Superior temporal gyrus (tissue), 1 donor: Measurements from ENCODE around the gene C2CD4C.
"Not testable (repeated sequence)": the region's sequence is repeated elsewhere in the genome, so short reads cannot be mapped to it uniquely, and the experiment has no call there.

Source experiments
- DNase-seq: peaks from one replicate; pipeline ENCODE4 v3.0.0-alpha.2; 2016; ENCODE audit errors: extremely low spot score

C2CD4C gene

DNA sequence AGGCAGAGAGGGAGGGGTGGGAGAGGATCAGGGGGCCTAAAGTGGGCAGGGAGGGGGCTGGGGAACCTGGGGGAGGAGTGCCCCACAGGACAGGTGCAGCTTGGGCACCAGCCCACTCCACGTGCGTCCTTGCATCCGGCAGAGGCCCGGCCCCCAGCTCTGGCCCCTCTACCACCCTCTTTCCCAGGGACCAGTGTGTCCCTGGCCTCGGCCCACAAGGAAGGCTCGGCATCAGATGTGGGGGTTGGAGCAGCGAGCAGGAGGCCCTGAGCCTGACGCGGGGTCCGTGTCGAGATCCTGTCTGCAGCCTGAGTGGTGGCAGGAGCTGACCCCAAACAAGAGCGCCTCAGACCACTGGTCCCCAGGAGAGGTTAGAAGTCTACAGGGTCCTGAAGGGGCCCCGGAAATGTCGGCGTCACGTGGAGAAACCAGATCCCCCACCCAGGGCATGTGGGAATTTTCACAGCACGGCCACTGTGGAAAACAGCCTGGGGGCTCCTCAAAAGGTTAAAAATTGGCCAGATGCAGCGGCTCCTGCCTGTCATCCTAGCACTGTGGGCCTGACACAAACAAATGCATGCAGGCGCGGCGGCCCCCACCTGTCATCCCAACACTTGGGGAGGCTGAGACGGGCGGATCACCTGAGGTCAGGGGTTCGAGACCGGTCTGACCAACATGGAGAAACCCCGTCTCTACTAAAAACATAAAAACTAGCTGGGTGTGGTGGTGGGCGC is 30.4 kb upstream of the C2CD4C start:
- no peak for DNase-seq

DNA sequence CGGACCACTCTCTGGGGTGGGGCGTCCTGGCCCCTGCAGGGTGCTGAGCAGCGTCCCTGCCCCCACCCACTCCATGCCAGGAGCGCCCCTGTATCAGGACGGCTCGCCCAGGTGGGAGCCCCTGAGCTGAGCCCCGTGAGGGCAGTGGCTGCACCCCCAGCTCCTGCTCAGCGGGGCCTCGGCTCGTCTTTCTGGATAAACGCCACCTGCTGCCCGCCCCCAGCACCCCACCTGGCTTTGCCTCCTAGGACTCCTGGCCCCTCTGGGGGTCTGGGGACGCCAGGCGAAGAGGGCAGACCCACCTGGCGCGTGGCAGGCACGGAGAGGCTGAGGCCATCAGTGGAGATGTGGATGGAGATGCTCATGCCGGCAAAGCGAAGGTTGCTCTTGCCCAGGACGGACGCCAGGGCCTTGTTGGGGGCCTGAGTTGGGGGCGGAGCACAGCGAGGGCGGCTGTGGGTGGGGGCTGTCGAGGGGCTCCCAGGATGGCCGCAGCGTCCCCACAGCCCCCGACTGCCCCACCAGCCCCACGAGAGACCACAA is 29.5 kb upstream of the C2CD4C start:
- DNase-seq = no peak

- DNase-seq = no peak
Observed at GRCh38 chr19:437041-437440, 28.1 kb upstream of the C2CD4C start.

- no peak for DNase-seq
Observed at GRCh38 chr19:436413-436950, 27.5 kb upstream of the C2CD4C start.

- DNase-seq = peak; percentile 35
Observed at GRCh38 chr19:435707-436412, 26.9 kb upstream of the C2CD4C start.

GRCh38 chr19:435056-435706 is 26.2 kb upstream of the C2CD4C start:
- DNase-seq = no peak

DNA sequence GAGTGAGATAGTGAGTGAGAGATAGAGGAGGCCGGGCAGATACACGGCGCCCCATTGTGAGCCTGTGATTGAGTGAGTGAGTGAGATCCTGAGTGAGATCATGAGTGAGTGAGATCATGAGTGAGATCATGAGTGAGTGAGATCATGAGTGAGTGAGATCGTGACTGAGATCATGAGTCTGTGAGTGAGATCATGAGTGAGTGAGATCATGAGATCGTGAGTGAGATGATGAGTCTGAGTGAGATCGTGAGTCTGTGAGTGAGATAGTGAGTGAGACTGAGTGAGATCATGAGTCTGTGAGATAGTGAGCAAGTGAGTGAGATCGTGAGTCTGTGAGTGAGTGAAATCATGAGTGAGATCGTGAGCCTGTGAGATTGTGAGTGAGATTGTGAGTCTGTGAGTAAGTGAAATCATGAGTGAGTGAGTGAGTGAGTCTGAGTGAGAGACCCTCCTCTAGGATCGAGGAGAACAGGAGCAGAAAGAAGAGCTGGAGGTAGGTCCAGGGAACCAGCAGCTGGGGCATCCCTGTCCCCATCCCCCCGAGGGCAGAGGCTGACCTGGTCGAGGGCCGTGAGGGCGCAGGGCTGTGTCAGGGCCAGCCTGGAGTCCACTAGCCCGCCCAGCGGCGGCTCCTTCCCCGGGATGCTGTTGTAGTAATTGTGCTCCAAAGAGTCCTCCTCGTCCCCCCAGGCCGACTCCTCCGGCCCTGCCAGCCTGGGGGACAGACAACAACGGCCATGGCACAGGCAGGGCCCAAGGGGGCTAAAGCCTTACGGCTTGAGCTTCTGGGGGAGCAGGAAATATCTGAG is 25.4 kb upstream of the C2CD4C start:
- DNase-seq = no peak

GRCh38 chr19:430701-431100 is 21.8 kb upstream of the C2CD4C start:
- no peak for DNase-seq

GRCh38 chr19:428149-428548 is 19.2 kb upstream of the C2CD4C start:
- DNase-seq = no peak

- DNase-seq = not testable (repeated sequence)
Observed at GRCh38 chr19:427675-428074, 18.7 kb upstream of the C2CD4C start.

DNA sequence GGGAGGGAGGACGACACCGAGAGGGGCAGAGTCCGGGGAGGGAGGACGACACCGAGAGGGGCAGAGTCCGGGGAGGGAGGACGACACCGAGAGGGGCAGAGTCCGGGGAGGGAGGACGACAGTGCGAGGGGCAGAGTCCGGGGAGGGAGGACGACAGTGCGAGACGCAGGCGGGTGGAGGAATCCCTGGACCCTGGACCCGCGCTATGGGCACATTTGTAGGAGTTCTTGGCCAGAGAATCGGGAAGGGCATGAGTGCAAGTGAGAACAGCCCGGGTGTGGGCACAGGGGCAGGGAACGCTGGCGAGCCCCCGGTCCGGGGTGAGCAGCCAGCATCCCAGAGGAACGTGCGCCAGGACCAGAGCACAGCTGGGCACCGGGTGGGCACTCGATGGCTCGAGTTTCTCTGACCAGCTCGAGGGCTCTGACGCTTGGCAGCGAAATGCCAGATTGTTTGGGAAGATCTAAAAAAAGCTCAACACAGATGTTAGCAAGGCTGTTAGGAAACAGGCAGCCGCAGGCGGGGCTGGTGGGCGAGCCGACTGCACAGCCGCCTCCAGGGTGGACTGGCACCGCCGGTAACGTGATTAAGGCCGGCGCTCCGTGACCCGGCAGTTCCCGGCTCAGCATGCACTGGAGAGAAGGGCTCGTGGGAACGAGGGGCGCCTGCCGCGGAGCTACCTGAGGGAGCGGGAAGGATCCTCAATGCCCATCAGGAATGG is 17.9 kb upstream of the C2CD4C start:
- DNase-seq = peak; percentile 22

DNA sequence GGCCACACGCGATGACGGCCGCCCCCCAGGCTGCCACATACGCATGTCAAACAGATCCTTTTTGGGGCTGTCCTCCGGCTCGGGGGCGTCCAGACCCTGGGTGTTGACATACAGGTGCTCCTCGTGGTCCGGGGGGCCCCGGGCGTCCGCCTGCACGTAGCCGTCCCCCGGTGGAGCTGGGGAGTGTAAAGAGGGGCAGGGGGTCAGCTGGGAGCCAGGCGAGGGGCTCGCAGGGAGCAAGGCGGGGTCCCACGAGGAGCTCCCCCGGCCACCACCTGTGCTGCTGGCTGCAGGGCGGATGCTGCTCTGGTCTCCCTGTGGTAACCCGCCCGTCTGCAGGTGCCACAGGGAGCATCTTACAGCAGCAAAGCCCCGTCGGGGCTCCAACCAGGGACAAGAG is 16.1 kb upstream of the C2CD4C start:
- DNase-seq = no peak

DNA sequence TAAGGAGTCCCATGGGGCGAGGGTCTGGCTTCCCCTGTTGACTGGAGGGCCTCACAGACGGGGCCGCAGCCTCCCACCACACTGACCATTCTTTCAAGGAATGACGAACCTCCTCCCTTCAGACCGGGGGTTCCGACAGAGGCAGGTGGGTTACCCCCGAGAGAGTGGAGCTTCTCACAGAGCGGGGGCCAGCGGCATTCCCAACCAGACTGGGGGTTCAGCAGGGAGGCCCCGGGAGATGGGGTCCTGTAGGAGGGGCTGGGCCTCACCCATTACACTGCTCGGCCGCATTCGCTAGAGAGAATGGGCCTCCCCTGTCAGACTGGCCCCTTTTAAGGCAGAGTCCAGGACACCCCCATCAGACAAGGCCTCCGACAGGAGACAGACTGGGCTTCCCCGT is 15.6 kb upstream of the C2CD4C start:
- no peak for DNase-seq

GRCh38 chr19:423691-424466 is 14.9 kb upstream of the C2CD4C start:
- DNase-seq = no peak

DNA sequence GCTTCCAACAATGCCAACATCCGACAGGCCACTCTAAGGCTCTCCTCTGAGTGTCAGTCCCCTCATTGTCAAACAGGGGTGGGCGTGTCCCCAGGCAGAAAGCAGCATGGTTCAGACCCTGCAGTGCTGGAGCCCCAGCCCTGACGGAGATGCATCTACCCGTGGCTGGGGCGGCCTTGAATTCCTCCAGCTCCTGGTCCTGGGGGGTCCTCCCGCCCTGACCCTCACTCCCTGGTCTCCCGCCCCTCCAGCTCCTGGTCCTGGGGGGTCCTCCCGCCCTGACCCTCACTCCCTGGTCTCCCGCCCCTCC is 13.9 kb upstream of the C2CD4C start:
- not testable (repeated sequence) for DNase-seq

DNA sequence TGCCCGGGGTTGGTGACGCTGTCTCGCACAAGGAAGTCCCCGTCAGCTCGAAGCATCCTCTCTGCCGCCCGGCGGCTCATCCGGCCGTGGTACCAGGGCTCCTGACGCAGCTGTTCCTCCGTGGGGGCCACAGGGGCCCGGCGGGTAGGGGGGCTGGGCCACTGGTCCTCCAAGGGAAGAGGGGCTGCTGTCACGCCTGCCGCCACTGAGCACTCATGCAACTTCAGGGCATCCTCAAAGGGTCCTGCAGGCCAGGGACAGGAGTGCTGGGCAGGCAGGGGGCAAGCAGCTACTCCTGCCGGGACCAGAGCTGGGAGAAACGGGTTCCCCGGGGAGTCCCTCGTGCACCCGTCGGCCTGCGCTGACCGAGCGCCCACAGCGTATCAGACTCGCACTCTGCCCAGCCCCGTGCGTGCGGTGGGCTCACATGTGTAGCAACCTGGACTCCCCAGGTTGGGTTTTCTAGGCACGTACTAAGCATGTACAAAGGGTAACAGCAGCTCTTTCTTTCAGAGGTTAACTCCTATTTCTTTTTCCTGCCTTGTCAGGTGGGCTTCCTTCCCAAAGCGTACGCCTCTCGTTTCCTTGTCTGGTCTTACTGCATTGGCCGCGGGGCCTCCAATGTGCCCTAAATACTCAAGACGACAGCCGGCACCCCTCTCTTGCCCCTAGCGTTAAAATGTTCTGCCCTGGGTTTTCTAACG is 13.4 kb upstream of the C2CD4C start:
- DNase-seq = no peak

DNA sequence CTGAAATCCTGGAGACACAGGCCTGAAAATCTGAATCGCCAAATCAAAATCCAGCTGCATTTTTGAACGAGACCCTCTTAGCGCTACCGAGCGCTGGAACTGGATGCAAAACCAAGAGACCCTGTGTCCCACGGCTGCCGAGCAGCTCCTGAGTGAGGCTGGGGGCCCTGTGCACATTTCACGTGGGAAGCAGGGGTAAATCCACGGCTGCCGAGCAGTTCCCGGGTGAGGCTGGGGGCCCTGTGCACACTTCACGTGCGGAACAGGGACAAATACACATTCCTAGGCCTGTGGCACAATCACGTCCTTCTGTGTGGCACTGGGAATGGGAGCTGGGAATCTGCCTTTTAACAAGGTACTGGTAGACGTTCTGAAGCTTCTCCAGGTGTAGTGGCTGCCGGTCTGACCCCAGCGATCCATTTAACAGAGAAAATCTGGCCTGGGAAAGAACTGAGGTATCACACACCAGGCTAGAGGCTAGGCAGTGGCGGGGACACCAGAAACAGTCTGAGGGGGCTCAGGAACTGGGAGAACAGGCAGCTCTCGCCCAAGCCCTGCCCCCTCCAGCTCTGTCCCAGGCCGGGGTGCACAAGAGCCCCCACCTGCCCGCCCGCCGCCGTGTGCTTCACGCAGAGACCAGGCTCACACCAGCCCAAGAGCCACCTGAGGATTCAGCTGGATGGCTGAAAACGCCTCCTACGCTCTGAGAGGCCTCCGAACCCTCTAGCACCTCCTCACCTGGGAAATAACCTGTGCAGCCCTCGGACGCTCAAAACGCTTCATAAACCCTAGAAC is 11.0 kb upstream of the C2CD4C start:
- DNase-seq = no peak

DNA sequence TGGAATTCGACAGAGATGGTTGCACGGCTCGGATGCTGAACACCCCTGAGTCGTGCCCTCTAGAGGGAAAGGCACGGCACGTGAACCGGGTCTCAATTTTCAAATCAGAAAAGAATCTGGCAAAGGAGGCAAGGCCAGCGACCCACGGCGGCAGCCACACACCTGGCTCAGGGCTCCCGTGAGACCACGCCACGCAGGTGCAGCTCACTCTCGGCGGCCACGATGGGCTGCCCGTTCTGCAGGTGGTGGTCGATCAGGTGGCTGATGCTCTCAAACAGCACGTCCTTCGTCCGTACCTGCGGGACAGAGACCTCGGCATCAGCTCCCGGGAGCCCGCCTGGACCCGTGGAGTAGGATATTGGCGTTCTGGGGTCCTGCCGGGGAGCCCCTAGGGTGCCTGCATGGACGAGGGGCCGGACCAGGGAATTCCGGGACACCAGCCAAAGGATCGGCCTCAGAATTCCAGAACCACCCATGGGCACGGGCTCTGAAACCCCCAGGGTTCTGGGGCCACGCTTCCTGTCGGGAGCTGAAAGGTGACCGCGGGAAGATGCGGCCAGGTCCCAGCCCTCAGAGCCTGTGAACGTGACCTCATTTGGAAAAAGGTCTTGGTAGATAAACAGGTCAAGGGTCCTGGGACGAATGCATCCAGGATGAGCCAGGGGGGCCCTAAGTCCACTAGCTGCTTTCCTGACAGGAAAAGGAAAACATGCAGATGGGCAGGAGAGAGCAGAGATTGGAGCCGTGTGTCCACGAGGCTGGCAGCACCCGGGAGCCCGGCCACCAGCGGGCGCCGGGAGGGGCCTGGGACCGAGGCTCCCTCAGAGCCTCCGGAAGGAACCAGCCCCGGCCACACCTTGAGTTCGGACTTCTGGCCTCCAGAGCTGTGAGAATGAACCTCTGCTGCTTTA is 10.1 kb upstream of the C2CD4C start:
- no peak for DNase-seq
